NCI-H128 (cell line): ENCODE results near the gene SULT2B1.
"Not testable (repeated sequence)": the region's sequence is repeated elsewhere in the genome, so short reads cannot be mapped to it uniquely, and the experiment has no call there.

Source experiments
- DNase-seq: peaks from one replicate; lab custom pipeline; 2025; ENCODE audit not compliant: unreplicated experiment; lab: John Stamatoyannopoulos, UW

The SULT2B1 gene

GRCh38 chr19:48556825-48557224, 4.9 kb downstream of the SULT2B1 start:
- no peak for DNase-seq

- DNase-seq = no peak
These were observed 6.2 kb downstream of the SULT2B1 start for GRCh38 chr19:48558018-48558684.

DNA sequence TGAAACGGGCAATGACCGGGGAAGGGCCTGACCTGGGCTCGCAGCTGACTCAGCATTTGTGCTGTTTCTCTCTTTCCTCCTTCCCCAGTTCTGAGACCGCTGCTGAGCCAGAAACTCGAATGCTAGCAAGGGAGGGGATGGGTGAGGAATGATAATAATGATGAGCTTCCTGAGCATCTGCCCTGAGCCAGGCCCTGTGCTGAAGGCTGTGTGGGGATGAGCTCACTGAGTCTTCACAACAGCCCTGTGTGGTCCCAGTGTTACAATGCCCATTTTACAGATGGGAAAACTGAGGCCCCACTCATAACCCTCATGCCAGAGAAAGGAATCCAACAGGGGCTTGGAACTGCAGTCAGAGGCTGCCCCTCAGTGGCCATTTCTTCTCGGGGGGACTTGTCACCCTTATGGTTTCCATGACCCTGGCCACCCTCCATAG, 8.1 kb downstream of the SULT2B1 start:
- no peak for DNase-seq

DNA sequence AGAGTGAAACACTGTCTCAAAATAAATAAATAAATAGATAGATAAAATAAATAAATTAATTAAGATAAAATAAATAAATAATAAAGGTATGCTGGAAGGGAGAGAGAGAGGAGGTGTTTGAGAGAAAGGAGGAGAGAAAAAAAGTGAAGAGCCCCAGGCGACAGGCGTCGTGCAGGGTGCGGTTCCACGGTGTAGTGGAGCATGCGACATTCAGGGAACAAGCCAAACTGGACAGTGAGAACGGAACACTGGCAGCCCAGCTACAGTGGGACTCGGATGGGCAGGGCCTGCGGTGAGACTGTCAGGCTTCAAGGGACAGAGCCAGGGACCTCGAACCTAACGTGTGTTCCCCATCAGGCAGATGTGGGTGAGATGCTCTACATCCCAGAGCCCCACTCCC, 9.4 kb downstream of the SULT2B1 start:
- no peak for DNase-seq

GRCh38 chr19:48565090-48565489, 13.1 kb downstream of the SULT2B1 start:
- DNase-seq = no peak

GRCh38 chr19:48568345-48568886, 16.4 kb downstream of the SULT2B1 start:
- no peak for DNase-seq

GRCh38 chr19:48569814-48570213, 17.8 kb downstream of the SULT2B1 start:
- no peak for DNase-seq

DNA sequence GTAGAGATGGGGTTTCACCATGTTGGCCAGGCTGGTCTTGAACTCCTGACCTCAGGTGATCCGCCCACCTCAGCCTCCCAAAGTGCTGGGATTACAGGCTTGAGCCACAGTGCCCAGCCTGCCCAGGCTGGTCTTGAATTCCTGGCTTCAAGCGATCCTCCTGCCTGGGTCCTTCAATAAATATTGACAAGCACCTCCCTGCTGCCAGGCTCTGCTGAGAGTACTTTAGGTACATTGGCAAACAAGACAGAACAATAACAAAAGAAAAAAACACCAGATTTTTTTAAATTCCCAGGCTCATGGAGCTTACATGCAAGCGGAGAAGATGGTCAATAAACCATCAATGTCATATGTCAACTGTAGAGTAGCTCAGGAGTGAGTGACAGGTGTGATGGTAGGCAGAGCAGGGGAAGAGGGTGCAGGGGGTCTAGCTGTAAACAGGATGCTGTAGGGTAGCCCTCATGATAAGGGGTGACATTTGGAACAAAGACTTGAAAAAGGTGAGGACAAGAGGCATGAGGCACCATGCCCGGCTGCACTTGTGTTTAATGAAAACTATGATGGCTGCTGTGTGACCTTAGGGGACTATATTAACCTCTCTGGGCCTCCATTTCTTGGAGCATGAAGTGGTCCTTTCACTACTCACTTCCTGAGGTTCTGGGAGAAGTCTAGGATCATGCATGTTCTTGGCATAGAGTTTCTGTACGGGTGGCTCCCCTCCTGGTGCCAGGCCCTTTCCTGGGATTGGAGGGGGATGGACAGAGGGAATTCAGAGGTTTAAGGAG, 19.6 kb downstream of the SULT2B1 start:
- no peak for DNase-seq

DNA sequence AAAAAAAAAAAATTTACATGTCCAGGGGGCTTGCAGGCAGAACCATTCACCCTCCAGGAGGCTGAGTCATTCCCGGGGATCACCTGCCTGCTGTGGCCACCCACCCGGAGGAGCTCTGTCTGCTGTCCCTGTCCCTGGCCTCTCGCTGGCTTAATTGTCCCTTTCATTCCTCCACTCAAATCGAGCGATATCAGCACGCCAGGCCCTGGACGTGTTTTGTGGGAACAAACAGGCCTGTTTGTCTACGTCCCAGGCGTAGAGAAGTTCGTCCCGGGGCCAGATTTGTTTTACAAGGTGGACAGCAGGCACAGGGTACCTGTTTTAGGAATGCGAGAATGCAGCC, 21.2 kb downstream of the SULT2B1 start:
- DNase-seq = no peak

- DNase-seq = no peak
These were observed 24.1 kb downstream of the SULT2B1 start for GRCh38 chr19:48575931-48576622.

DNA sequence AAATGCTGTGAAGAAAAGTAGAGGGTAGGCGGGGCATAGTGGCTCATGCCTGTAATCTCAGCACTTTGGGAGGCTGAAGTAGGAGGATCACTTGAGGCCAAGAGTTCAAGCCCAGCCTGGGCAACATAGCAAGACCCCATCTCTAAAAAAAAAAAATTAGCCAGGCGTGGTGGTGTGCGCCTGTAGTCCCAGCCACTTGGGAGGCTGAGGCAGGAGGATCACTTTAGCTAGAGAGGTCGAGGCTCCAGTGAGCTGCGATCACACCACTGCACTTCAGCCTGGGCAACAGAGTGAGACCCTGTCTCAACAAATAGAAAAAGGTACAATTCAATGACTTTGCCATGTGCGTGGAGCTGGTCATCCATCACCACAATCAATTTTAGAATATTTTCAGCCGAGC, 25.9 kb downstream of the SULT2B1 start:
- DNase-seq = not testable (repeated sequence)

DNA sequence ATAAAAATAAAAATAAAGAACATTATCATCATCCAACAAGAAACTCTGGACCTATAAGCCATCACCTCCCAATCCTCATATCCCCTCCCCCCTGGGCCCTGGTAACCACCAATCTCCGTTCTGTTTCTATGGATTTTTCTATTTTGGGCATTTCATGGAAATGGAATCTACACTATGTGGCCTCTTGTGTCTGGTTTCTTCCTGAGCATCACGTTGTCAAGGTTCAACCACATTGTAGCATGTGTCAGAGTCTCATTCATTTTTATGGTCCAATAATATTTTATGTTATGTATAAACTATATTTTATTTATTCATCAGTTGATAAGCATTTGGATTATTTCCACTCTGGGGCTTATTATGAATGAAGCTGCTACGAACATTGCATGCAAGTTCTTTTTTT, 26.9 kb downstream of the SULT2B1 start:
- no peak for DNase-seq

DNA sequence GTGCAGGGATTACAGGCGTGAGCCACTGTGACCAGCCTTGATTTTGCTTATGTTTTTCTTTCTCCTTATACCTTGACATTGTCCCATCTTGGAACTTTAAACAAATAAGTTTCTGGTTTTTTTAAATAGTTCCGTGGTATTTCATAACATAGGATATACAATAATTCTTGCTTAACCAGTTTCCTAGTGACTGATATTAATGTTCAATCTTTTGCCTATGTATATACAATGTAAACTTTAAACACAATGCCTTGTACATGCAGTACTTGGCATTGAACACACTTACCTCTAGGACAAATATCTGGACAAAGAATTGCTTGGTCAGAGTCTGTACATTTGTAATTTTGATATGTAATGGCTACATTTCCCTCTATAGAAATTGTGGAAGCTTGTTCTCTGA, 30.2 kb downstream of the SULT2B1 start:
- no peak for DNase-seq

GRCh38 chr19:48587387-48587786, 35.4 kb downstream of the SULT2B1 start:
- DNase-seq = no peak

GRCh38 chr19:48588670-48589401, 36.9 kb downstream of the SULT2B1 start:
- DNase-seq = peak; percentile 46

- DNase-seq = no peak
These were observed 39.0 kb downstream of the SULT2B1 start for GRCh38 chr19:48591021-48591420.

DNA sequence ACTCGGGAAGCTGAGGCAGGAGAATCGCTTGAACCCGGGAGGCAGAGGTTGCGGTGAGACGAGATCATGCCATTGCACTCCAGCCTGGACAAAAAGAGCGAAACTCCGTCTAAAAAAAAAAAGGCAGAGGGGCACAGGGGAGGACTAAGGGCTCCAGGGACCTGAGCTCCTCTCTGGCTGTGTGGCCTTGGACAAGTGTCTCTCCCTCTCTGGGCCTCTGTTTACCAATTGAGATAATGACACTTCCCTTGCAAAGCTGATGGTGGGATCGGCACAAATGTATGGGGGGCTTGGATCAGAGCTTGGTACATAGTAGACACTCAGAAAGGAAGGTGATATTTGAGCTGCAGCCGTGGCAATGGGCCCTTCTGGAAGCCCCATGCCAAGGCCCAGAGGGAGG, 43.2 kb downstream of the SULT2B1 start:
- no peak for DNase-seq

GRCh38 chr19:48595833-48596232, 43.9 kb downstream of the SULT2B1 start:
- DNase-seq = no peak

DNA sequence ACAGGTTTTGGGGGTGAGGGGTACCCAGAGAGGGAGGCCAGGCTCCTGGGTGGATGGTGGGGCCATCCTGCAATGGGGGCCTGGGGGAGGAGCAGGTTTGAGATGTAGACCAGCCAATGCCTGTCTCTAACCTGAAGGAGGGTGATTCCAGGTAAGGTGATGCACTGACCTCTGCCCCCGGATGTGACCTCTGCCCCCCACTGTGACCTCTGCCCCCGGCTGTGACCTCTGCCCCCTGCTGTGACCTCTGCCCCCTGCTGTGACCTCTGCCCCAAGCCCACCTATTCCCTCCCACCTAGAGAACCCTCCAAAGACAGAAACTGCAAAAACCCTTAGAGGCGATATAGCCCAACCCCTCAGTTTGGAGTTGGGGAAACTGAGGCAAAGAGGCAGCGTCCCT, 44.3 kb downstream of the SULT2B1 start:
- DNase-seq = no peak

GRCh38 chr19:48596679-48597465, 44.9 kb downstream of the SULT2B1 start:
- no peak for DNase-seq
